ENCODE results near the gene ZC3H12D.
"Not testable (repeated sequence)": the region's sequence is repeated elsewhere in the genome, so short reads cannot be mapped to it uniquely, and the experiment has no call there.

ZC3H12D gene

GRCh38 chr6:149483334-149483725 is 1.5 kb downstream of the ZC3H12D start:
- no peak for DNase-seq

DNA sequence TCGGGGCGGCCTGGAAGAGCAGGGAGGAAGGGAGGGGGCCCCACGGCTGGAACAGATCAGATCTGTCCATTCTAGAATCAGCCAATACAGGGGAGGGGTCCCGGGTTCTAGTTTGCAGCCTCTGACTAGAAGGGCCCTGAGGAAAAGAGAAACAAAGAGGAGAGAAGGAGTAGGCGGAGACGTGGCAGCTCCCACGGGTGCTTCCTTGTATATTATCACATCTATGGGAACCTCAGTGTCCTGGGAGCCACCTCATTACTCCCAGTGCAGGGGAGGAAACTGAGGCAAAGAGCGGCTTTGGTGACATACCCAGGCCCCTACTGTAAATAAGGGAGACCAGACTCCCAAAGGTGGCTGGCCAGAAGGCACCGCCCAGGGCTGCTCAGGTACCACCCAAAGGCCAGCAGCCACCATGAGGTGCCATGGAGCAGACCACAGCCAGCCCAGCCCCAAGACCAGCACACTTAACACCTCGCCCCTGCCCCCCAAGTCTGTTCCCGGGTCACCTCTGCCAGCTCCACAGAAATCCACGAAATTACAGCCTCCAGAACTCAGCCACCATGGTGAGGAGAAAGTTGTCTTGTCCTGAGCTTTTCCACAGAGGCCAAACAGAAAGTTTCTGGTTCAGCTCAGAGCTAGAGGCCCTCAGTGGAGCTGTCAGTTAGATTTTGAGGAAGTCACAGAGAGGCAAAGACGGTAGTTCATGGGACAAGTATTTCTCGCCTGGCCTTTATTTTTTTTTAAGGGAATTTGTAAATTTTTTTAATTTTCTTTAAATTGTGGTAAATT is 2.1 kb downstream of the ZC3H12D start:
- DNase-seq, result no peak

- DNase-seq, result no peak
Measured at GRCh38 chr6:149480502-149481280, 4.1 kb downstream of the ZC3H12D start.

GRCh38 chr6:149478631-149479314 is 6.0 kb downstream of the ZC3H12D start:
- DNase-seq, result no peak

DNA sequence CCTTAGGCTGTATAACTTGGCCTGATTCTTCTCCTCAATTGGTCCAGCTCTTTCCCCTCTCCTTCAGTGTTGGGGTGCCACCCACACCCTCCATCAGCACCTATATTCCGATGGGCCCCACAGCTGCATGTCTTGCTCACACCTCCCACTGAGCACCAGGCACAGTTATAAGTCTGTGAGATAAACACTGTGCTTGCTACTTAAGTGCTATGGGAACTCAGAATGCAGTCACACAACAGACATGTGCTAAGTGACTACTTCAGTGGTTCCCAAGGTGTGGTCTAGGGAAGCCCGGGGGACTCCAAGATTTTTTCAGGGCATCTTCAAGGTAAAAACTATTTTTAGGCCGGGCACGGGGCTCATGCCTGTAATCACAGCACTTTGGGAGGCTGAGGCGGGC is 7.3 kb downstream of the ZC3H12D start:
- no peak for DNase-seq

DNA sequence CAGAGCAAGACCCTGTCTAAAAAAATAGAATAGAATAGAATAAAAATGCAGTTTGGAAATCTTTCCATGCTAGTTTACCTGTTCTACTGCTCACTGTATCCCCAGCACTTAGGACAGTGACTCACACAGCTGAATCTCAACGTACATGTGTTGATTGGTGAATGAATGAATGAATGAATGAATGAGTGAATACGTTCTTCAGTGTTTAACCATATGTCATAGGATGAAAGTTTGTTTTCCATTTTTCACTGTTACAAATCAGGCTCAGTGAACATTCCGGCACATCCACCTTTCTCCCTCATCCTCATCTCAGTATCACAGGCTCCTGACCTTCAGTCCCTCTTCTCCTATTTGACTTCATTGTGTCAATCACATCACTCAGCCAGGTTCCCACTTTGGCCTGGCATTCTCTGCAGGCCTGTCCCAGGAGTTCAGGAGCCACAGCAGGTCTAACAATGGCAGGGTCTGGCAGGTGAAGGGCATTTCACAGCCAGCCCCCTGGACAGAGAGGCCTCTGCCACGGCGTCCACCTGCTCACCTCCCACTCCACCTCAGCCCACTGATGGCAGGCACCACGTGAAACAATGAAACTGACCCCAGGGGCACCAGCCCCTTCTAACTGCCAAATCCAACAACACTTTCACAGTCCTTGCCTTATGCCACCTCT is 7.9 kb downstream of the ZC3H12D start:
- DNase-seq, result no peak

- no peak for DNase-seq
Measured at GRCh38 chr6:149474108-149474935, 10.5 kb downstream of the ZC3H12D start.

GRCh38 chr6:149473080-149474052 is 11.4 kb downstream of the ZC3H12D start:
- DNase-seq, result no peak

DNA sequence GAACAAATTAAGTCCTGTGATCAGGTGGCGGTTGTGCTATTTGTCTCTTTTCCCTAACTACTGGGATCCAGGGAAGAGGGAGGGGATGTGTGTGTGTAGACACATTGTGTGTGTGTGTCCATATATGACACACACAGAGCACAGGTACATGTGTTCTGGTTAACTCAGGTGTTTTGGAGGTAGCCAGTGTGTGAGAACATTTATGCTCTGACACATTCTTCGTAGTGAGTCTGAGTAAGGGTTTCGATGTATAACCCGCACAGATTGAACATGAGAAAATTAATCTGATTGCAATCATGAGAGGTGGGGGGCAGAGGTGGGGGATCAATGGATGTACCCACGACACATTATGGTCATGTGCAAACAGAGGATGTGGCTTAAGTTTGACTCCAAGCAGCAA is 12.6 kb downstream of the ZC3H12D start:
- DNase-seq, result no peak

- DNase-seq, result no peak
Measured at GRCh38 chr6:149471801-149472200, 13.0 kb downstream of the ZC3H12D start.

DNA sequence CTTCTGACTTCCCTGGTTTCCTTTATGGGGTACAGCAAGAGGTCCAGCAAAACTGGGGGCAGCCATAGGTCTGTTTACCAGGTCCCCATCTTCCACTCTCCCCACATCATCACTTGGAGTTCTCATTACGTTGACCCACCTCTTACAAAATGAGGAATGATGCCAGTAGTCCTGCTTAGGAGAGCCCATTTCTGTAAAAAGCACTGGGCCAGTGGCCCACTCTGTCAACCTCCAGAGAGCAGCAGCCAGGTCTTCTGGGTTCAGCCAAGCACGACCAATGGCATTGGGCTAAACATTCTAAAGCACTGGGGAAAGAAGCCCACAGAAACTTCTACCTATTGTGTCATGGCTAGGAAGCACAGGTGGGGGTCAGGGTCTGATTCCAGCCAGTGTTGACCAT is 13.9 kb downstream of the ZC3H12D start:
- DNase-seq, result no peak

- DNase-seq, result no peak
Measured at GRCh38 chr6:149468179-149468578, 16.6 kb downstream of the ZC3H12D start.

GRCh38 chr6:149467265-149467664 is 17.5 kb downstream of the ZC3H12D start:
- DNase-seq, result no peak

GRCh38 chr6:149464411-149464810 is 20.4 kb downstream of the ZC3H12D start:
- DNase-seq, result no peak

GRCh38 chr6:149463781-149464180 is 21.0 kb downstream of the ZC3H12D start:
- DNase-seq, result no peak

- not testable (repeated sequence) for DNase-seq
Measured at GRCh38 chr6:149462712-149463111, 22.1 kb downstream of the ZC3H12D start.

DNA sequence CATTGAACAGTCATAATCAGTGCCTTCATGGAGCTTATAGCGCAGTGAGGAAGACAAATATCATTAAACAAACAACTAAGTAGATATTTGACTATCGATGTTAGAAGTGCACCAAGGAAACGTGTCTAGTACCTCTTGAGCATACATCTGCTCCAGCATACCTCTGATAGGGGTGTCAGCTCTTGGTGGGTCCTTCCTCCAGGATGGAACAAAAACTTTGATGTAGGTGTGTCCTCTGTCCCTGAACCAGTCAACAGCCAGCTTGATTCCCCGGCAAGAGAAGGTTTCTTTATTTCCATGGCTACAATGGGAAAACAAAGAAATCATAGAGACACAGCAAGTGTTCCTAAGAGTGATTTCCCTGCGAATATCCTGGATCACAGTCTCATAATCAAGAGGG is 23.1 kb downstream of the ZC3H12D start:
- DNase-seq, result no peak

GRCh38 chr6:149460249-149460648 is 24.6 kb downstream of the ZC3H12D start:
- DNase-seq, result not testable (repeated sequence)

GRCh38 chr6:149459761-149460160 is 25.1 kb downstream of the ZC3H12D start:
- DNase-seq, result no peak

DNA sequence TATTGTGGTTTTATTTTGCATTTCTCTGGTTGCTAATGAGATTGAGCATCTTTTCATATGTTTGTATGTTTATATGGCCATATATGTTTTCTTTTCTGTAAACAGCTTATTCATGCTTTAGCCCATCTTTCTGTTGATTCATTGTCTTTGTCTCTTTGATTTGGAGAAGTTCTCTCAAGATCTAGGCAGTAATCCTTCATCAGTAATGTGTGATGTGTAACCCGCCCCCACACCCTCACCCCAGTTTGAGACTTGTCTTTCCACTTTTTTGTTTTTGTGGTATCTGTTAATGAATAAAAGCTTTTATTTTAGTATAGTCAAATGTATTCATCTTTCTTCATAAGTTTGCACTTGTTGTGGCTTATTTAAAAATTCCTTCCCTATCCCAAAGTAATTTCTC is 26.0 kb downstream of the ZC3H12D start:
- DNase-seq, result no peak

DNA sequence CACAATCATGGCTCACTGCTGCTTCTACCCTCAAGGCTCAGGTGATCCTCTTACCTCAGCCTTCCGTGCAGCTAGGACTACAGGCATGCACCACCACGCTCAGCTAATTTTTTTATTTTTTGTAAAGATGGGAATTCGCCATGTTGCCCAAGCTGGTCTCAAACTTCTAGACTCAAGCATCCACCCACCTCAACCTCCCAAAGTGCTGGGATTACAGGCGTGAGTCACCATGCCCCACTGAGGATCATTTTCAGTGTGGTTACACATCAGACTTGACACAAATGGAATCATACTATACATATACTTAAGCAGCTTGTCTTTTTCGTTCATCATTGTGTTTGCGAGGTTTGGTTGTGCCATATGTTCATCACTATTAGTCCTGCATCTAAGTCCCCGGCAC is 26.6 kb downstream of the ZC3H12D start:
- DNase-seq, result no peak
